ENCODE results near the gene OR5H2.

OR5H2 gene

GRCh38 chr3:98331329-98331728, 49.0 kb downstream of the OR5H2 start:
- DNase-seq (ENCODE audit: low read depth) = no peak
